Panc1 (cell line): ENCODE results near the gene TTC28. TPM values are rescaled to one million over a fixed set of nuclear protein-coding genes. Genes with fewer than 3 reads are reported as not detected.

ENCODE experiments used
- ATAC-seq: fragments of 200-7000 bp; cut with Tn5 transposase; 2 replicates; pipeline ENCODE4 v1.9.1; 2020; ENCODE audit warnings: mild to moderate bottlenecking, moderate library complexity
- BruUV-seq: library from RNA; stranded (reverse); fragments of 400-500 nt; replicated peaks from 2 replicates; lab custom pipeline; 2021; lab: Mats Ljungman, UMichigan
- CTCF ChIA-PET: fragments of 300-600 bp; sonication (Branson Sonifier 250); formaldehyde crosslinking; loops from one replicate; lab custom pipeline; 2022; ENCODE audit warnings: antibody characterized with exemption; lab: Charles Lee
- POLR2A ChIA-PET: fragments of 300-600 bp; sonication (Branson Sonifier 250); formaldehyde crosslinking; loops from one replicate; lab custom pipeline; 2022; ENCODE audit warnings: antibody characterized with exemption; lab: Charles Lee
- DNase-seq: peaks from one replicate; pipeline ENCODE4 v3.0.0-alpha.2; 2010; ENCODE audit warnings: low read depth, low spot score
- H3K27ac ChIP-seq: 2 replicates; pipeline ENCODE4 v1.5.1; 2011; ENCODE audit warnings: mild to moderate bottlenecking, low read length, inconsistent platforms
- H3K27me3 ChIP-seq: fragments of 200-500 bp; sonication (Bioruptor generic); 2 replicates; pipeline ENCODE4 v1.6.0; 2014; ENCODE audit warnings: low read length, inconsistent platforms; ENCODE audit not compliant: control insufficient read depth, insufficient read depth
- H3K36me3 ChIP-seq: fragments of 200-500 bp; sonication (Bioruptor generic); 2 replicates; pipeline ENCODE4 v1.5.1; 2014; ENCODE audit warnings: inconsistent platforms, mild to moderate bottlenecking, low read length, moderate library complexity; ENCODE audit not compliant: control insufficient read depth, insufficient read depth
- H3K4me1 ChIP-seq: 2 replicates; pipeline ENCODE4 v1.5.1; 2011; ENCODE audit warnings: inconsistent platforms, mild to moderate bottlenecking, low read length, moderate library complexity; ENCODE audit not compliant: control insufficient read depth, insufficient read depth
- H3K4me3 ChIP-seq, 2 experiments: 2 replicates each; pipeline ENCODE4 v1.5.1; 2011 to 2012; ENCODE audit warnings: low read depth in 2 of 2, low read length in 2 of 2, mild to moderate bottlenecking in 2 of 2, inconsistent platforms in 1 of 2, moderate library complexity in 1 of 2
- H3K9me3 ChIP-seq: fragments of 200-500 bp; sonication (Bioruptor generic); 2 replicates; pipeline ENCODE4 v1.5.1; 2014; ENCODE audit warnings: low read depth, mild to moderate bottlenecking, inconsistent platforms, low read length, moderate library complexity; ENCODE audit not compliant: control insufficient read depth, insufficient read depth
- CTCF ChIP-seq: fragments of 450-650 bp; IDR thresholded peaks from 2 replicates; pipeline ENCODE4 v1.5.1; 2017; ENCODE audit warnings: mild to moderate bottlenecking
- POLR2AphosphoS5 ChIP-seq: IDR thresholded peaks from 2 replicates; pipeline ENCODE4 v1.6.1; 2012; ENCODE audit warnings: mild to moderate bottlenecking, low read depth, low read length, moderate library complexity
- SIN3A ChIP-seq: IDR thresholded peaks from 2 replicates; pipeline ENCODE4 v1.6.1; 2012; ENCODE audit warnings: low read depth, mild to moderate bottlenecking, low read length, moderate library complexity, borderline replicate concordance; ENCODE audit not compliant: insufficient read depth
- TCF7L2 ChIP-seq: IDR thresholded peaks from 2 replicates; pipeline ENCODE4 v1.6.1; 2011; ENCODE audit warnings: mild to moderate bottlenecking, low read depth, low read length, inconsistent platforms
- in situ Hi-C: cut with HindIII; loops from 2 replicates; pipeline ENCODE4 v1.10.0; 2016; ENCODE audit warnings: low sequenced_read_pairs, low pct_unique_long_range_greater_than_20kb
- intact Hi-C: fragments of 100-400 bp; cut with micrococcal nuclease; formaldehyde crosslinking; loops from one replicate; pipeline ENCODE4 v1.10.0; 2022; ENCODE audit not compliant: unreplicated experiment
- total RNA-seq: library from RNA; stranded (reverse); gene quantifications from one replicate; pipeline ENCODE4 v1.2.1, GENCODE V29; 2021; ENCODE audit not compliant: unreplicated experiment
- TF ChIP-seq, protein P1 (sequence below), 2 experiments: IDR thresholded peaks; 2 replicates each; pipeline ENCODE4 v1.6.1; 2011 to 2012; ENCODE audit warnings: low read depth in 2 of 2, control low read depth in 1 of 2, low read length in 1 of 2, mild to moderate bottlenecking in 1 of 2, moderate library complexity in 1 of 2; ENCODE audit not compliant: insufficient read depth in 1 of 2

Gene TTC28
- total RNA-seq, 1 experiment from 2014 or later = 24.8 TPM

- ATAC-seq (no peak), DNase-seq (no peak)
- Histone ChIP-seq H3K36me3 (no peaks in the 10 kb centered on the region), H3K9me3 (no peaks in the 10 kb centered on the region), H3K27me3 (no peaks in the 10 kb centered on the region), H3K27ac (no peak overlapping the region), H3K4me3 (no peak overlapping the region), H3K4me1 (no peaks in the 10 kb centered on the region)
- intact Hi-C loops (no loop called here), in situ Hi-C loops (no loop called here)
- POLR2A ChIA-PET = no interaction called here
- no peak for TF ChIP-seq POLR2AphosphoS5
- CTCF ChIA-PET = no interaction called here
- BruUV-seq = no TSS peak
Measured at GRCh38 chr22:28154861-28155260, 524.8 kb downstream of the TTC28 start.

DNA sequence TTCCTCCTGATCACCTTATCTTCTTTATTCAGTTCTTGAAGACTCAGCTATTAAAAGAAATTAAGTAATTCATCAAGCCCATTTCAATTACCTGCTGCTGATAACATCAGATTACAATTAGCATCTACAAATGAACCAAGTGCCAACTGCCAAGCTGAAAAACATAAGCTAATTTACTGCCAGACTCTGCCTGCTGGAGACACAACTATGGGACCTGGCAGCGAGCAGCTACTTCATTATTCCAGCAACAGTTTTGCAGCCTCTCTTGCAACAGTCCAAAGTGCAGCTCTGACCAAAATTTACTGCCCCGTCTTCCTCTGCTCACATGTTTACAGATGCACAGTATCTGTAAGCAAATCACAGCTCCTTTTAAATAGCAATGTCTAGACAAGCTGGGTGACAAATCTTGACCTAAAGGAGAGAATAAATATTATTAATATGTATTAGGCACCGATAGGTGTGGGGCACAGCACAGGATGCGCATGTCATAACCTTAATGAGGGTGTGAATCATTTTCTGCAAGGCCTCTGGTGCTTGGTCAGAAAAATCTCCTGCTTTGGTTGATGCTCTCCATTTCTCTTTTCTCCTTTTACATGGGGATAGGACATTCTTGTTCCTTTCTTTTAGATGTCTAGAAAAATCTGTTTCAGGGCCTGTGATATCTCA is 528.4 kb downstream of the TTC28 start:
- ChIA-PET CTCF (no interaction called here), POLR2A (interaction anchor here (0.6 kb wide), 1 partner anchor 33 kb away, joined by 3 read pairs; no protein-coding TSS in a partner anchor)
- no peak for ATAC-seq

More for the DNA sequence above, 528.4 kb downstream of the TTC28 start:
- no peak for TF ChIP-seq TCF7L2
- no peak for TF ChIP-seq SIN3A
- no peak for TF ChIP-seq POLR2AphosphoS5
- TF ChIP-seq CTCF = no peak
- TF ChIP-seq, protein P1, sequence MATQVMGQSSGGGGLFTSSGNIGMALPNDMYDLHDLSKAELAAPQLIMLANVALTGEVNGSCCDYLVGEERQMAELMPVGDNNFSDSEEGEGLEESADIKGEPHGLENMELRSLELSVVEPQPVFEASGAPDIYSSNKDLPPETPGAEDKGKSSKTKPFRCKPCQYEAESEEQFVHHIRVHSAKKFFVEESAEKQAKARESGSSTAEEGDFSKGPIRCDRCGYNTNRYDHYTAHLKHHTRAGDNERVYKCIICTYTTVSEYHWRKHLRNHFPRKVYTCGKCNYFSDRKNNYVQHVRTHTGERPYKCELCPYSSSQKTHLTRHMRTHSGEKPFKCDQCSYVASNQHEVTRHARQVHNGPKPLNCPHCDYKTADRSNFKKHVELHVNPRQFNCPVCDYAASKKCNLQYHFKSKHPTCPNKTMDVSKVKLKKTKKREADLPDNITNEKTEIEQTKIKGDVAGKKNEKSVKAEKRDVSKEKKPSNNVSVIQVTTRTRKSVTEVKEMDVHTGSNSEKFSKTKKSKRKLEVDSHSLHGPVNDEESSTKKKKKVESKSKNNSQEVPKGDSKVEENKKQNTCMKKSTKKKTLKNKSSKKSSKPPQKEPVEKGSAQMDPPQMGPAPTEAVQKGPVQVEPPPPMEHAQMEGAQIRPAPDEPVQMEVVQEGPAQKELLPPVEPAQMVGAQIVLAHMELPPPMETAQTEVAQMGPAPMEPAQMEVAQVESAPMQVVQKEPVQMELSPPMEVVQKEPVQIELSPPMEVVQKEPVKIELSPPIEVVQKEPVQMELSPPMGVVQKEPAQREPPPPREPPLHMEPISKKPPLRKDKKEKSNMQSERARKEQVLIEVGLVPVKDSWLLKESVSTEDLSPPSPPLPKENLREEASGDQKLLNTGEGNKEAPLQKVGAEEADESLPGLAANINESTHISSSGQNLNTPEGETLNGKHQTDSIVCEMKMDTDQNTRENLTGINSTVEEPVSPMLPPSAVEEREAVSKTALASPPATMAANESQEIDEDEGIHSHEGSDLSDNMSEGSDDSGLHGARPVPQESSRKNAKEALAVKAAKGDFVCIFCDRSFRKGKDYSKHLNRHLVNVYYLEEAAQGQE (IDR thresholded peaks at IDR 0.05; ENCODE audit: insufficient read depth in 1 of 2, low read depth in 2 of 2, low read length in 1 of 2) = no peak
- no peak overlapping the region for H3K4me3 ChIP-seq
- no peaks in the 10 kb centered on the region for H3K36me3 ChIP-seq
- in situ Hi-C loops = no loop called here
- no TSS peak for BruUV-seq
- H3K9me3 ChIP-seq = no peaks in the 10 kb centered on the region
- H3K27ac ChIP-seq = no peak overlapping the region
- no peak for DNase-seq
- intact Hi-C loops = no loop called here
- H3K4me1 ChIP-seq = no peaks in the 10 kb centered on the region
- no peaks in the 10 kb centered on the region for H3K27me3 ChIP-seq
